Keratinocyte (primary cell): ENCODE data around the gene SLC16A9. TPM values are rescaled to one million over a fixed set of nuclear protein-coding genes. Genes with fewer than 3 reads are reported as not detected.

Experiments used
- DNase-seq: peaks from one replicate; pipeline ENCODE4 v3.0.0-alpha.2; 2011; ENCODE audit warnings: low read depth, missing footprints, low spot score
- FAIRE-seq: peaks from 2 replicates; lab custom pipeline; 2011; peaks lifted over from hg19 to GRCh38; lab: Jason Lieb, UNC
- H2AFZ ChIP-seq: 2 replicates; pipeline ENCODE4 v1.6.0; 2012; ENCODE audit warnings: low read length, control low read depth, inconsistent platforms; ENCODE audit not compliant: control insufficient read depth
- H3K27ac ChIP-seq: 2 replicates; pipeline ENCODE4 v1.5.1; 2011; ENCODE audit warnings: low read length; ENCODE audit not compliant: control insufficient read depth, insufficient read depth
- H3K27me3 ChIP-seq: 3 replicates; pipeline ENCODE4 v1.6.0; 2011; ENCODE audit warnings: low read length; ENCODE audit not compliant: control insufficient read depth, insufficient read depth; ENCODE audit errors: extremely low read depth
- H3K36me3 ChIP-seq, 2 experiments: 2 replicates in 1 of 2; 3 replicates in 1 of 2; pipeline ENCODE4 v1.5.1; 2011; ENCODE audit warnings: low read length in 2 of 2, mild to moderate bottlenecking in 1 of 2; ENCODE audit not compliant: control insufficient read depth in 2 of 2, insufficient read depth in 2 of 2; ENCODE audit errors: extremely low read depth in 1 of 2
- H3K4me1 ChIP-seq: 3 replicates; pipeline ENCODE4 v1.5.1; 2011; ENCODE audit warnings: low read length; ENCODE audit not compliant: control insufficient read depth, insufficient read depth; ENCODE audit errors: extremely low read depth
- H3K4me2 ChIP-seq: 3 replicates; pipeline ENCODE4 v1.6.0; 2011; ENCODE audit warnings: low read depth, low read length; ENCODE audit not compliant: control insufficient read depth, insufficient read depth; ENCODE audit errors: extremely low read depth
- H3K4me3 ChIP-seq, 3 experiments: fragments of 200-600 bp in 1 of 3; sonication (generic) in 1 of 3; 2 replicates in 2 of 3; 3 replicates in 1 of 3; pipeline ENCODE4 v1.5.1; 2011 to 2016; ENCODE audit warnings: low read length in 3 of 3, mild to moderate bottlenecking in 3 of 3, control low read depth in 2 of 3, inconsistent platforms in 1 of 3, low read depth in 1 of 3, mixed read lengths in 1 of 3, mixed run types in 1 of 3, moderate library complexity in 1 of 3; ENCODE audit not compliant: control insufficient read depth in 2 of 3, insufficient read depth in 2 of 3; ENCODE audit errors: extremely low read depth in 1 of 3
- H3K79me2 ChIP-seq: 2 replicates; pipeline ENCODE4 v1.6.0; 2012; ENCODE audit warnings: low read length; ENCODE audit not compliant: control insufficient read depth, insufficient read depth
- H3K9ac ChIP-seq: 3 replicates; pipeline ENCODE4 v1.6.0; 2011; ENCODE audit warnings: low read length; ENCODE audit not compliant: control insufficient read depth, insufficient read depth; ENCODE audit errors: extremely low read depth
- H3K9me1 ChIP-seq: 3 replicates; pipeline ENCODE4 v1.6.0; 2011; ENCODE audit warnings: low read length; ENCODE audit not compliant: control insufficient read depth, insufficient read depth; ENCODE audit errors: extremely low read depth
- H3K9me3 ChIP-seq: 2 replicates; pipeline ENCODE4 v1.5.1; 2012; ENCODE audit warnings: low read depth, low read length; ENCODE audit not compliant: control insufficient read depth
- H4K20me1 ChIP-seq: 3 replicates; pipeline ENCODE4 v1.6.0; 2011; ENCODE audit warnings: low read length; ENCODE audit not compliant: control insufficient read depth, insufficient read depth; ENCODE audit errors: extremely low read depth
- CTCF ChIP-seq, 3 experiments: IDR thresholded peaks in 1 of 3; conservative IDR thresholded peaks in 1 of 3; optimal IDR thresholded peaks in 1 of 3; 2 replicates in 2 of 3; 3 replicates in 1 of 3; pipeline versions ENCODE3 to v1.5.1; 2011; ENCODE audit warnings: low read length in 3 of 3, mild to moderate bottlenecking in 3 of 3, moderate library complexity in 2 of 3, control low read depth in 1 of 3, inconsistent platforms in 1 of 3; ENCODE audit not compliant: insufficient read depth in 2 of 3; ENCODE audit errors: extremely low read depth in 1 of 3
- EZH2 ChIP-seq: IDR thresholded peaks from one replicate; pipeline ENCODE4 v1.6.1; 2012; ENCODE audit warnings: inconsistent platforms, mild to moderate bottlenecking, low read length, moderate library complexity
- dilution Hi-C: fragments of 300-500 bp; cut with MboI; formaldehyde crosslinking; loops from one replicate; pipeline ENCODE4 v1.7.0; 2020; ENCODE audit warnings: low sequenced_read_pairs; ENCODE audit not compliant: extremely low pct_ligation_motif_present
- polyA plus RNA-seq, 5 experiments: library from polyadenylated mRNA; depleted of rRNA in 3 of 5; stranded (reverse) in 3 of 5; stranded (forward) in 1 of 5; unstranded in 1 of 5; fragments of >200 nt; gene quantifications; 1 replicate in 1 of 5; 2 replicates in 3 of 5; 3 replicates in 1 of 5; pipeline versions ENCODE4 v1.2.1 to v1.2.3, GENCODE V29; 2011 to 2012; ENCODE audit warnings: missing spikeins in 2 of 5, low read depth in 1 of 5, low replicate concordance in 1 of 5

SLC16A9 gene
- polyA plus RNA-seq, 1 donor (not counting 4 experiments of a cell fraction or from before 2014, with no cell fraction given) = 4.5 TPM

DNA sequence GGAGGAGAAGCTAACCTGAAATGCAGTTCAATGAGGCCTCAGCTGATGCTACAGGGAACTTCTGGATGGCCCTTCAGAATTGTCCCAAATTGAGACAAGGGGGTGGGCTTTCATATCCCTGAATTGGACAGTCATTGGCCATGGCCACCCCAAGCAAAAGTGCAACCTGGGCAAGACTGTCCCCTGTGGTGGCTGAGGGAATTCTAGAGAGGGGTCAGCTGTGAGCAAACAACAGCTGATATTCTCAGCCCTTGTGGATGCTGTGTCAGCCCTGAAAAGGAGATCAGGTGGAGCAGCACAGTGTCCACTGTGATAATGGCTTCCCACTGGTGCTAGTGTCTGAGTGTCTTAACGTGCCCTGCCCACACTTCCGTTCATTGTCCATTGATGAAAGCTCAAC, 76.6 kb downstream of the SLC16A9 start:
- Histone ChIP-seq H4K20me1 (no peaks in the 10 kb centered on the region), H3K4me1 (no peaks in the 10 kb centered on the region), H3K9me1 (no peaks in the 10 kb centered on the region), H3K36me3 (no peaks in the 10 kb centered on the region), H2AFZ (no peak overlapping the region), H3K27me3 (no peaks in the 10 kb centered on the region), H3K4me2 (no peak overlapping the region), H3K79me2 (no peaks in the 10 kb centered on the region), H3K27ac (no peak overlapping the region), H3K9ac (no peak overlapping the region), H3K4me3 (no peak overlapping the region), H3K9me3 (no peaks in the 10 kb centered on the region)
- FAIRE-seq (no peak), DNase-seq (no peak)
- TF ChIP-seq EZH2 = no peak
- no peak for TF ChIP-seq CTCF (optimal IDR thresholded peaks at IDR 0.05 in 1 of 3, IDR thresholded peaks at IDR 0.05 in 1 of 3, conservative IDR thresholded peaks at IDR 0.05 in 1 of 3; ENCODE audit: extremely low read depth in 1 of 3, insufficient read depth in 2 of 3, low read length in 3 of 3)
- dilution Hi-C loops = no loop called here

- FAIRE-seq (peak; percentile 82), DNase-seq (no peak)
- H3K79me2 ChIP-seq = no peaks in the 10 kb centered on the region
- no peaks in the 10 kb centered on the region for H3K9me1 ChIP-seq
- dilution Hi-C loops = no loop called here
- H3K27me3 ChIP-seq = no peaks in the 10 kb centered on the region
- no peak overlapping the region for H3K4me2 ChIP-seq
- H2AFZ ChIP-seq = no peak overlapping the region
- H3K9ac ChIP-seq = no peak overlapping the region
- TF ChIP-seq EZH2 = no peak
- no peak overlapping the region for H3K27ac ChIP-seq
- no peaks in the 10 kb centered on the region for H3K9me3 ChIP-seq
- H4K20me1 ChIP-seq = no peaks in the 10 kb centered on the region
- no peak overlapping the region for H3K4me3 ChIP-seq
- no peaks in the 10 kb centered on the region for H3K36me3 ChIP-seq
- peaks cover 3% of the 10 kb centered on the region for H3K4me1 ChIP-seq
Observed at GRCh38 chr10:59631882-59632807, 77.5 kb downstream of the SLC16A9 start.
